Endothelial cell (in vitro differentiated cells): ENCODE measurements around the gene ATL1. TPM values are rescaled to one million over a fixed set of nuclear protein-coding genes. Genes with fewer than 3 reads are reported as not detected.

Experiments used
- DNase-seq: peaks from one replicate; pipeline ENCODE4 v3.0.0; 2021; ENCODE audit warnings: low spot score
- H3K27ac Mint-ChIP-seq: one replicate; pipeline ENCODE4 v1.8.0; 2021; ENCODE audit warnings: mixed read lengths, inconsistent platforms; ENCODE audit not compliant: unreplicated experiment
- H3K27me3 Mint-ChIP-seq: one replicate; pipeline ENCODE4 v1.8.0; 2021; ENCODE audit warnings: mild to moderate bottlenecking, moderate library complexity, mixed read lengths, inconsistent platforms; ENCODE audit not compliant: unreplicated experiment
- H3K36me3 Mint-ChIP-seq: one replicate; pipeline ENCODE4 v1.8.0; 2021; ENCODE audit warnings: mild to moderate bottlenecking, low read depth, mixed read lengths, inconsistent platforms; ENCODE audit not compliant: unreplicated experiment
- H3K4me1 Mint-ChIP-seq: one replicate; pipeline ENCODE4 v1.8.0; 2021; ENCODE audit warnings: mild to moderate bottlenecking, mixed read lengths, inconsistent platforms; ENCODE audit not compliant: unreplicated experiment
- H3K4me3 Mint-ChIP-seq: one replicate; pipeline ENCODE4 v1.8.0; 2021; ENCODE audit warnings: mild to moderate bottlenecking, mixed read lengths, inconsistent platforms; ENCODE audit not compliant: unreplicated experiment
- H3K9me3 Mint-ChIP-seq: one replicate; pipeline ENCODE4 v1.8.0; 2021; ENCODE audit warnings: mixed read lengths, inconsistent platforms; ENCODE audit not compliant: unreplicated experiment
- total RNA-seq: library from RNA; stranded (reverse); fragmentation: NEBNext Ultra II Directional; extraction: Animal tissue kit (Norgen Biotek cat#: 25700); gene quantifications from one replicate; pipeline ENCODE4 v1.2.1, GENCODE V29; 2021; ENCODE audit not compliant: unreplicated experiment
- TF ChIP-seq, protein P1 (sequence below): fragments of 200-600 bp; sonication (generic); IDR thresholded peaks from one replicate; pipeline ENCODE4 v1.5.0; 2021; ENCODE audit warnings: antibody characterized with exemption; ENCODE audit not compliant: unreplicated experiment

Gene ATL1
- total RNA-seq, 1 donor from 2014 or later, result 4.7 TPM

DNA sequence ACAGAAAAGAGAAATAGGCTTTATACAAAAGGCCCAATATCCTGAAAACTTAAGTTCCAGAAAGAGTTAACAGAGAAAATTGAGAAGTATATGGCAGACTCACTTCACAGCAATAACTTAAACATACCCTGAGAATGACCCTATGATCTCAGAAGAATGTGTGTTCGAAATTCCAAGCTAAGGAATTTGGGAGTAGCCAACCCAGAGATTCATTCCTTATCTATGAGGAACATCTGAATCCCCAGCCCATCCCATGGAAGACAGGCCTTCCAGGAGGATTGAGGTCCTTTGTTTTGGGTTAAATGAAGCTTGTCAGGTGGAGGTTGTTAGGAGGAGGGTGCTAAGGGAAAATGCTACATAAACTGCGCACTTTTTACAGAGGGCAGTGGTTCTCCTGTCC is 115.7 kb downstream of the ATL1 start:
- Mint-ChIP-seq H3K27ac (no peak overlapping the region), H3K27me3 (peaks cover 2% of the 10 kb centered on the region), H3K4me1 (peaks cover 24% of the 10 kb centered on the region), H3K4me3 (no peak overlapping the region), H3K36me3 (no peaks in the 10 kb centered on the region), H3K9me3 (no peaks in the 10 kb centered on the region)
- TF ChIP-seq, protein P1, sequence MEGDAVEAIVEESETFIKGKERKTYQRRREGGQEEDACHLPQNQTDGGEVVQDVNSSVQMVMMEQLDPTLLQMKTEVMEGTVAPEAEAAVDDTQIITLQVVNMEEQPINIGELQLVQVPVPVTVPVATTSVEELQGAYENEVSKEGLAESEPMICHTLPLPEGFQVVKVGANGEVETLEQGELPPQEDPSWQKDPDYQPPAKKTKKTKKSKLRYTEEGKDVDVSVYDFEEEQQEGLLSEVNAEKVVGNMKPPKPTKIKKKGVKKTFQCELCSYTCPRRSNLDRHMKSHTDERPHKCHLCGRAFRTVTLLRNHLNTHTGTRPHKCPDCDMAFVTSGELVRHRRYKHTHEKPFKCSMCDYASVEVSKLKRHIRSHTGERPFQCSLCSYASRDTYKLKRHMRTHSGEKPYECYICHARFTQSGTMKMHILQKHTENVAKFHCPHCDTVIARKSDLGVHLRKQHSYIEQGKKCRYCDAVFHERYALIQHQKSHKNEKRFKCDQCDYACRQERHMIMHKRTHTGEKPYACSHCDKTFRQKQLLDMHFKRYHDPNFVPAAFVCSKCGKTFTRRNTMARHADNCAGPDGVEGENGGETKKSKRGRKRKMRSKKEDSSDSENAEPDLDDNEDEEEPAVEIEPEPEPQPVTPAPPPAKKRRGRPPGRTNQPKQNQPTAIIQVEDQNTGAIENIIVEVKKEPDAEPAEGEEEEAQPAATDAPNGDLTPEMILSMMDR, result no peak
- DNase-seq, result no peak

DNA sequence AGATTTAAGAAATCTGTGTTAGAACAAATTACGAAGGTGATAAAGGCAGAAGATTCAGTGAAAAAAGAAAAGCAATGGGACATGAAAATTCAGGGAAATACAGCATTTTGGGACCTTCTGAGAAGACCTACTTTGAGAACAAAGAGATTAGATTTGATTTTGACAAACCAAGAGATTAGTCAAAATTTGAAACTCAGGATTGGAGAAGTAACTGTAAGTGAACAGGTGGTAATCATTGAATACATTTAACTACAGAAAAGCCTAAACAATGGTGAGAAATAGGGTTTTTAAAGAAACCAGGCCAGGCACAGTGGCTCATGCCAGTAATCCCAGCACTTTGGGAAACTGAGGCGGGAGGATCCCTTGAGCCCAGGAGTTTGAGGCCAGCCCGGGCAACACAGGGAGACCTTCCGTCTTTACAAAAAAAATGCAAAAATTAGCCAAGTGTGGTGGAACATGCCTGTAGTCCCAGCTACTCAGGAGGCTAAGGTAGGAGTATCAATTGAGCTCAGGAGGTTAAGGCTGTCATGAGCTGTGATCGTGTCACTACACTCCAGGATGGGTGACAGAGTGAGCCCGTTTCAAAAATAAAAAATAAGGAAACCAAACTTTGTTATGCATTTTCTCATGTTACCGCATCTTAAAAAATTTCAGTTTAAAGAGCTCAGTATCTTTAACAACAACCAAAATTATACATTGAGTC is 117.0 kb downstream of the ATL1 start:
- TF ChIP-seq, protein P1, result no peak
- H3K27ac Mint-ChIP-seq, result peak overlapping the region; percentile 87
- H3K9me3 Mint-ChIP-seq, result no peaks in the 10 kb centered on the region
- peaks cover 2% of the 10 kb centered on the region for H3K27me3 Mint-ChIP-seq
- H3K36me3 Mint-ChIP-seq, result no peaks in the 10 kb centered on the region
- peak overlapping the region; percentile 2 for H3K4me3 Mint-ChIP-seq
- no peak for DNase-seq
- H3K4me1 Mint-ChIP-seq, result peaks cover 24% of the 10 kb centered on the region

DNA sequence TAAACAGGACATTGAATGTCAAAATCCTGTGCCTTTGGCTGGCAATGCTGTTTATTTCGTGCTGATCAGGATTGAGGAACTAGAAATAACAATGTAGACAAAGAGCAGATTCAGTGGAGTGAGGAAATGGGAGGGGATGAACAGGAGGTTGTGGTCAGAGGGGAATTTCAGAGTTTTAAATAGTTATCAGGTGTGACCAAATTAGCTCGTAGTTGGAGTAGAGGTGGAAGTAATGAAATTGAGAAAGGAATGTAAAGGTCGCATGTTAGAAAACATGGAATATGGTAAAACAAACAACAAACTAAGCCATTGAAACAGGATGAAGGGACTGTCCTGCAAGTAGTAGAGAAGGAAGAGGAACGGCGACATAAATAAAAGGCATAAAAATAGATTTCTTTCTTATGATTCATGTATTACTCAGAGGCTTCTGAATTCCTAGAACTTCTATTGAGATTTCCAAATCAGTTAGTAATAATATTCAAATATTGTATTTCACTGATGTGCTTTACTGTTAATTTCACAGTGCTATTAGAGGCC is 117.7 kb downstream of the ATL1 start:
- peaks cover 2% of the 10 kb centered on the region for H3K27me3 Mint-ChIP-seq
- H3K9me3 Mint-ChIP-seq, result no peaks in the 10 kb centered on the region
- peaks cover 24% of the 10 kb centered on the region for H3K4me1 Mint-ChIP-seq
- H3K27ac Mint-ChIP-seq, result peak overlapping the region; percentile 87
- DNase-seq, result no peak
- peak overlapping the region; percentile 2 for H3K4me3 Mint-ChIP-seq
- TF ChIP-seq, protein P1, result no peak
- H3K36me3 Mint-ChIP-seq, result no peaks in the 10 kb centered on the region

DNA sequence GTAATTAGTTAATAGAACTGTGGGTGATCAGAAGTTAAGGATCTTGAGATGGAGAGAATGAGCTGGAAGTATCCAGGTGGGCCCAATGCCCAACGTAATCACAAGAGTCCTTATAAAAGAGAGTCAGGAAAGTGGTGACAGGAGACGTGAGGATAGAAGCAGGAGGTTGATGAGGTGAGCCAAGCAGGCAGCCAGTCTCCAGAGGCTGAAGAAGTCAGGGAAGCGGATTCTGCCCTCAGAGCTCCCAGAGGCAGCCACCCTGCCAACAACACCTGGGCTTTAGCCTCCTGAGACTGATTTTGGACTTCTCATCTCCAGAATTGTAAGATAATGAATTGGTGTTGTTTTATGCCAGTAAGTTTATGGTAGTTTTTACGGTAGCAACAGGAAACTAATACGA is 118.2 kb downstream of the ATL1 start:
- peaks cover 24% of the 10 kb centered on the region for H3K4me1 Mint-ChIP-seq
- no peak overlapping the region for H3K4me3 Mint-ChIP-seq
- peaks cover 2% of the 10 kb centered on the region for H3K27me3 Mint-ChIP-seq
- TF ChIP-seq, protein P1, result no peak
- H3K27ac Mint-ChIP-seq, result peak overlapping the region; percentile 65
- DNase-seq, result no peak
- no peaks in the 10 kb centered on the region for H3K36me3 Mint-ChIP-seq
- H3K9me3 Mint-ChIP-seq, result no peaks in the 10 kb centered on the region

DNA sequence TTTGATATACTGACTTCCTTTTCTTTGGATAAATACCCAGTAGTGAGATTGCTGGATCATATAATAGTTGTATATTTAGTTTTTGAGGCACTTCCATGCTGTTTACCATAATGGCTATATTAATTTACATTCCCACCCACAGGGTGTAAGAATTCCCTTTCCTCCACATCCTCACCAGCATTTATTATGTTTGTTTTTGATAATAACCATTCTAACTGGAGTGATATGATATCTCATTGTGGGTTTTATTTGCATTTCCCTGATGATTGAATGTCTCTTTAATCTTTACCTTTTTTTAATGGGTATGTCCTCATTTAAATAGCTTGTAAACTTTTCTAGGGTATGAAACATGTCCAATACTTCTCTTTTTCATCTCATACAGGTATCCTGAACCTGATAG is 119.7 kb downstream of the ATL1 start:
- peaks cover 2% of the 10 kb centered on the region for H3K27me3 Mint-ChIP-seq
- no peak for DNase-seq
- H3K36me3 Mint-ChIP-seq, result no peaks in the 10 kb centered on the region

More for the DNA sequence above, 119.7 kb downstream of the ATL1 start:
- Mint-ChIP-seq H3K27ac (no peak overlapping the region), H3K9me3 (no peaks in the 10 kb centered on the region), H3K4me3 (no peak overlapping the region), H3K4me1 (peaks cover 21% of the 10 kb centered on the region)
- TF ChIP-seq, protein P1, result no peak
